SH-SY5Y (cell line): ENCODE measurements around the gene AKAP8L.

Experiments
- GATA2 ChIP-seq: IDR thresholded peaks from 2 replicates; pipeline ENCODE4 v1.6.1; 2011; ENCODE audit warnings: mild to moderate bottlenecking, low read depth, low read length
- GATA3 ChIP-seq: IDR thresholded peaks from 2 replicates; pipeline ENCODE4 v1.6.1; 2011; ENCODE audit warnings: low read depth, mild to moderate bottlenecking, low read length, moderate library complexity

GRCh38 chr19:15444505-15445226 is 25.9 kb upstream of the AKAP8L start:
- TF ChIP-seq GATA3, result no peak
- TF ChIP-seq GATA2, result no peak
